SU-DHL-6 (cell line): Measurements from ENCODE around the gene CPLX1.

Source experiments
- CTCF ChIP-seq: fragments of 200-600 bp; sonication (generic); IDR thresholded peaks from one replicate; pipeline ENCODE4 v1.5.1; 2017; ENCODE audit warnings: antibody characterized with exemption, mild to moderate bottlenecking, low read length, moderate library complexity; ENCODE audit not compliant: insufficient read depth, poor library complexity, severe bottlenecking
- EZH2phosphoT487 ChIP-seq: fragments of 200-600 bp; sonication (generic), shearing (Covaris generic); conservative IDR thresholded peaks from 2 replicates; pipeline ENCODE4 v1.6.1; 2018; ENCODE audit warnings: mild to moderate bottlenecking, antibody characterized with exemption, low read length, moderate library complexity, mixed read lengths

- TF ChIP-seq CTCF (no peak), EZH2phosphoT487 (no peak)
Observed at GRCh38 chr4:831483-831805, 5.5 kb upstream of the CPLX1 start.
